ENCODE measurements around the gene GALNT17.
"Not testable (repeated sequence)": the region's sequence is repeated elsewhere in the genome, so short reads cannot be mapped to it uniquely, and the experiment has no call there.

GALNT17 gene

GRCh38 chr7:71243736-71244410 is 111.9 kb downstream of the GALNT17 start:
- no peaks in the 10 kb centered on the region; the same call in 1 of the 2 replicates for H3K36me3 ChIP-seq (ENCODE audit: insufficient read depth, low read length)
- no peak for TF ChIP-seq POLR2AphosphoS5 (IDR thresholded peaks at IDR 0.05; ENCODE audit: borderline replicate concordance, low read depth, low read length)
- TF ChIP-seq EZH2 (IDR thresholded peaks at IDR 0.05) = no peak
- no peak for TF ChIP-seq FOXP2 (optimal IDR thresholded peaks at IDR 0.05; ENCODE audit: control extremely low read depth, extremely low read length, insufficient read depth)
- no peak for DNase-seq (ENCODE audit: low read depth, low spot score)

DNA sequence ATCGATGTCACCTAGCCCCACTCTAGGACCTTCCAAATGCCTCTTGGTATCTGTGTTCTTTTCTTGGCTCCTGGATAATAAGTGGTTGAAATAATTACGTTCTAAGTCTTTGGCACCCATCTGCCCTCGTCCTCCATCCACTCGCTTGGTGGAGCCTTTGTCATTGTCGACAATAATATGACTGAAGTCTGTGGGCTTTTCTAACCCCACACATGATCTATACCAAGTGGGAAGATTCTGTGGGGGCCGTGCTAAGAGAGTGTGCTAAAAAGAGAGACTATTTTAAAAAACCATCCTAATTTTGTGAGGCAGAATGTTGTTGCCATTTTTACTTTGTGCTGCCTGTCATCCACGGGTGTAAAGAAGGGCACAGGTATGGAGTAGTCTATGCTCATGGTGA is 113.1 kb downstream of the GALNT17 start:
- DNase-seq (ENCODE audit: low read depth, low spot score) = no peak
- no peak for TF ChIP-seq EZH2 (IDR thresholded peaks at IDR 0.05)
- no peak for TF ChIP-seq FOXP2 (optimal IDR thresholded peaks at IDR 0.05; ENCODE audit: control extremely low read depth, extremely low read length, insufficient read depth)
- no peak for TF ChIP-seq POLR2AphosphoS5 (IDR thresholded peaks at IDR 0.05; ENCODE audit: borderline replicate concordance, low read depth, low read length)
- H3K4me3 ChIP-seq = no peak overlapping the region
- H3K27ac ChIP-seq = no peak overlapping the region
- H3K36me3 ChIP-seq (ENCODE audit: insufficient read depth, low read length) = no peaks in the 10 kb centered on the region; the same call in 1 of the 2 replicates
- H3K9me3 ChIP-seq (ENCODE audit: low read depth, low read length) = no peaks in the 10 kb centered on the region
- H3K9ac ChIP-seq (ENCODE audit: insufficient read length) = no peak overlapping the region

More at GRCh38 chr7:71243736-71244410, 111.9 kb downstream of the GALNT17 start:
- no peaks in the 10 kb centered on the region for H3K9me3 ChIP-seq (ENCODE audit: low read depth, low read length)
- H3K9ac ChIP-seq (ENCODE audit: insufficient read length) = no peak overlapping the region
- H3K27ac ChIP-seq = no peak overlapping the region
- H3K4me3 ChIP-seq = no peak overlapping the region

DNA sequence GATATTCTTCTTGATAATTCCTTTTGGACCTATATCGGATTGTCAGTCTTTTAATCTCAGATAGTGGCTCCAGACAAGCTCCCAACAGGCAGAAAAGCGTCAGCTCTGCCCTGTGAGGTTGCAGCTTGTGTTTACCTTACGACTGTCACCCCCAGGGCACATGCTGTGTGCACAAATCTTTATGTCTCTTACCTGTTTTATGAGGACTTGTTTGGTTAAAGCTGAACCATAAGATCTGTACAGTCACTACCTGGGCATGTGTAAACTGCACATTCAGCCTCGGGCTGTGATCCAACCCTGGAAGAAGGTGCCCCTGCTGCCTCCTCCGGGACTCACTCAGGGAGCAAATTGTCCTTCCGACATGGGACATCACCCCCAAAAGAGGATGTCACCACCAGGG is 119.8 kb downstream of the GALNT17 start:
- TF ChIP-seq FOXP2 (optimal IDR thresholded peaks at IDR 0.05; ENCODE audit: control extremely low read depth, extremely low read length, insufficient read depth) (no peak), EZH2 (IDR thresholded peaks at IDR 0.05) (no peak), POLR2AphosphoS5 (IDR thresholded peaks at IDR 0.05; ENCODE audit: borderline replicate concordance, low read depth, low read length) (no peak)

DNA sequence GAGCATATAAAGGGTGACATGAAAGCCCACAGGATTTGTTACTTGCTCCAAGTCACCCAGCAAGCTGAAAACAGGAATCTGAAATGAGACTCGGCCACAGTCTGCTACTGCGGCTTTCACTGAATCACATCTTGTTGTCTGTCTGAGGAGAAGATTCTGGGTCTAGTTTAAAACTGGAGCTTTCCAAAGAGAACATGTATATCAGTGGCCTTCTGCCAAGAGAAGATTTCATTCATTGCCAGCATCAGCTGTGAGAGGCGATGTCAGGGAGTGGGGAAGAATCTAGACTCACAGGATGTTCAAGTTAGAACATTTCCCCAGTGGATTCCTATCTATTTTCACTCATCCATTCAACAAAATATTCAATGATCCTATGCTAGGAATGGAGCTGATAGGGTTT is 122.8 kb downstream of the GALNT17 start:
- Histone ChIP-seq H3K27ac (no peak overlapping the region), H3K9ac (ENCODE audit: insufficient read length) (no peak overlapping the region), H3K4me3 (no peak overlapping the region), H3K36me3 (ENCODE audit: insufficient read depth, low read length) (peaks cover 9% of the 10 kb centered on the region), H3K9me3 (ENCODE audit: low read depth, low read length) (no peaks in the 10 kb centered on the region)
- no peak for DNase-seq (ENCODE audit: low read depth, low spot score)
- TF ChIP-seq POLR2AphosphoS5 (IDR thresholded peaks at IDR 0.05; ENCODE audit: borderline replicate concordance, low read depth, low read length) = no peak
- no peak for TF ChIP-seq FOXP2 (optimal IDR thresholded peaks at IDR 0.05; ENCODE audit: control extremely low read depth, extremely low read length, insufficient read depth)
- TF ChIP-seq EZH2 (IDR thresholded peaks at IDR 0.05) = no peak

More for the DNA sequence above, 119.8 kb downstream of the GALNT17 start:
- no peak for DNase-seq (ENCODE audit: low read depth, low spot score)
- Histone ChIP-seq H3K36me3 (ENCODE audit: insufficient read depth, low read length) (peaks cover 9% of the 10 kb centered on the region), H3K9me3 (ENCODE audit: low read depth, low read length) (no peaks in the 10 kb centered on the region), H3K4me3 (no peak overlapping the region), H3K9ac (ENCODE audit: insufficient read length) (no peak overlapping the region), H3K27ac (no peak overlapping the region)

DNA sequence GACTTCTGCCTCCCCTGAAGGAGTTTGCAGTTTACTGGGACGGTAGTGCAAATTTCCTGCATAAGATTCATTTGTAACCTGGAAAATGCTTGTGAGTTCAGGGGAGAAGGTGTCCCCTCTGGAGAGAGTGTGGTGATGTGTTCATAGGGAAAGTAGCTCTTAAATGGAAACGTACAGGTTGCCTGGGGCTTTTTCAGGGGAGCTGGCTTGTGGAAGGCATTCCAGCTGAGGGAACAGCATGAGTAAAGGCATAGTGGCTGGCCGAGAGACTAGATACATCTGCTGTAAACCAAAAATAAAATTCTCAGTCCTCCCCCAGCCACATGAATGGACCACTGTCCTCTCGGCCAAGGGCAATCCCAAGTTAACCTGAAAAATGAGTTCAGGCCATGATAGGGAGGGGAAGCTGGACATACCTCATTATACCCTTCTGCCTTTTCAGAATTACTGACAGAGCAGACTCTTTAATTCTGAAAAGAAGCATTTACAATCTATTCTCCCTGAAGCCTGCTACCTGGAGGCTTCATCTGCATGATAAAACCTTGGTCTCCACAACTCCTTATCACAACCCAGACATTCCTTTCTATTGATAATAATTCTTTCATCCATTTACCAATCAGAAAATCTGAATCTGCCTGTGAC is 123.7 kb downstream of the GALNT17 start:
- no peak overlapping the region for H3K27ac ChIP-seq
- no peak overlapping the region for H3K4me3 ChIP-seq
- H3K36me3 ChIP-seq (ENCODE audit: insufficient read depth, low read length) = peaks cover 9% of the 10 kb centered on the region
- H3K9ac ChIP-seq (ENCODE audit: insufficient read length) = no peak overlapping the region
- no peak for TF ChIP-seq POLR2AphosphoS5 (IDR thresholded peaks at IDR 0.05; ENCODE audit: borderline replicate concordance, low read depth, low read length)
- no peak for TF ChIP-seq EZH2 (IDR thresholded peaks at IDR 0.05)
- TF ChIP-seq FOXP2 (optimal IDR thresholded peaks at IDR 0.05; ENCODE audit: control extremely low read depth, extremely low read length, insufficient read depth) = no peak
- H3K9me3 ChIP-seq (ENCODE audit: low read depth, low read length) = no peaks in the 10 kb centered on the region
- no peak for DNase-seq (ENCODE audit: low read depth, low spot score)

DNA sequence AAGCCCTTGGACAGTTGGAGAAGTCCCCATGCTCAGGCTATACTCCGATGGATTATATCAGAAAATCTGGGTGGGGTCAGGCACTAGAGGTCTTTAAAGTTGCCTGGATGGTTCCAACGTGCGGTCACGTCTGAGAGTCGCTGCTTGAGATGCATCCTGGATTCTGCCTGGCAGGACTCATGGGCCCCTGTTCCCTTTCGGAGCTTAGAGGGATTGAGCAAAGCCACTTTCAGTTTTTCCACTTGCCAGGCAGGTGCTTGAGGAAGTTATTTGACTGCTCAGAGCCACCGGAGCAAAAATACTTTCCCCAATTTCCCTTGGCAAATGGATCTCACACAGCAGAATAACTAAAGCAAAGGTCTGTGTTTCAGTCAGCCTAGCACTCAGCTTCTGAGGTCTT is 129.1 kb downstream of the GALNT17 start:
- Histone ChIP-seq H3K27ac (no peak overlapping the region), H3K9ac (ENCODE audit: insufficient read length) (no peak overlapping the region), H3K36me3 (ENCODE audit: insufficient read depth, low read length) (peaks cover 13% of the 10 kb centered on the region), H3K4me3 (no peak overlapping the region), H3K9me3 (ENCODE audit: low read depth, low read length) (peaks cover 3% of the 10 kb centered on the region; the same call in 1 of the 2 replicates)
- TF ChIP-seq POLR2AphosphoS5 (IDR thresholded peaks at IDR 0.05; ENCODE audit: borderline replicate concordance, low read depth, low read length) = no peak
- DNase-seq (ENCODE audit: low read depth, low spot score) = no peak

GRCh38 chr7:71262834-71263233 is 130.9 kb downstream of the GALNT17 start:
- H3K36me3 ChIP-seq (ENCODE audit: insufficient read depth, low read length) = peaks cover 13% of the 10 kb centered on the region
- not testable (repeated sequence) for DNase-seq (ENCODE audit: low read depth, low spot score); H3K4me3 ChIP-seq; H3K27ac ChIP-seq; H3K9me3 ChIP-seq (ENCODE audit: low read depth, low read length); H3K9ac ChIP-seq (ENCODE audit: insufficient read length)

DNA sequence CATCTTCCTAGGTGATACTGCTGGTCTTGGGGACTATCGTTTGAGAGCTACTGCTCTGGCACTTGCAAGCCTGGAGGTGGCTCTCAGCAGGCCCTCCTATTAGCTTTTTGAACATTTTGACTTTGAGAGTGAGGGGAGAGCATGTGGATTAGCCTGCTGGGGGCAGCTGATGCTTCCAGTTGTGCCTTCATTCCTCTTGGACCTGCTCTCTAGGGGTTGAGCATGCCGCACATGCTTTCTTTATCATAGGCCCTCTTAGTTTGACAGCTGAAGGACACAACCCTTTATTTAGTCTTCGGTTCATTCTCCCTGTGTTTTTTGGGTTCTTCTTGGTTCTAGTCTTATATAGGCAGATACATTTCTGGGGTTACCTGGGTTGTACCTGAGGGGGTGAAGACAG is 132.1 kb downstream of the GALNT17 start:
- no peak overlapping the region for H3K4me3 ChIP-seq
- H3K9me3 ChIP-seq (ENCODE audit: low read depth, low read length) = peaks cover 3% of the 10 kb centered on the region; the same call in 1 of the 2 replicates
- DNase-seq (ENCODE audit: low read depth, low spot score) = no peak
- TF ChIP-seq FOXP2 (optimal IDR thresholded peaks at IDR 0.05; ENCODE audit: control extremely low read depth, extremely low read length, insufficient read depth) (no peak), POLR2AphosphoS5 (IDR thresholded peaks at IDR 0.05; ENCODE audit: borderline replicate concordance, low read depth, low read length) (no peak), EZH2 (IDR thresholded peaks at IDR 0.05) (no peak)
- no peak overlapping the region for H3K27ac ChIP-seq
- H3K9ac ChIP-seq (ENCODE audit: insufficient read length) = no peak overlapping the region
- H3K36me3 ChIP-seq (ENCODE audit: insufficient read depth, low read length) = peaks cover 13% of the 10 kb centered on the region

DNA sequence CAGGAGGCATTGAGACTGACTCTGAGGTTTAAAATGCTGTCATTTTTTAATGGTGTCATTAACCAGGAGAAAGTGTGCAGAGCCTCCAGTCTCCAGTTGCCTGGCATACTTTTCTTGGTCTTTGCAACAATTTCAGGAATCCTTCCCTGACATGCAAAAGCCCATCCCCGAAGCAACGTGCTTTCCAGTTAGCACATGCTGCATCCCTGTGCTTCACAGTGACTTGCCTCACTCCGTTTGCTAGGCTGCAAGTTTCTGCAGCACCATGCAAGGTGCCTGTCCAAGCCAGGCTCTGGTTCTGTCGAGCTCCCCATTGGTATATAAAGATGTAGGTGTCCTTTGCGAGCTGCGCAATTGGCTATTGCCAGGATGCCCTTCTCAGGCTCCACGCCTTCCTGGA is 135.0 kb downstream of the GALNT17 start:
- TF ChIP-seq POLR2AphosphoS5 (IDR thresholded peaks at IDR 0.05; ENCODE audit: borderline replicate concordance, low read depth, low read length) (no peak), EZH2 (IDR thresholded peaks at IDR 0.05) (no peak), FOXP2 (optimal IDR thresholded peaks at IDR 0.05; ENCODE audit: control extremely low read depth, extremely low read length, insufficient read depth) (no peak)
- Histone ChIP-seq H3K27ac (no peak overlapping the region), H3K36me3 (ENCODE audit: insufficient read depth, low read length) (peaks cover 13% of the 10 kb centered on the region), H3K9me3 (ENCODE audit: low read depth, low read length) (peaks cover 3% of the 10 kb centered on the region; the same call in 1 of the 2 replicates), H3K9ac (ENCODE audit: insufficient read length) (no peak overlapping the region), H3K4me3 (no peak overlapping the region)
- no peak for DNase-seq (ENCODE audit: low read depth, low spot score)
